IMR-90 (cell line): Measurements from ENCODE around the gene MCFD2. TPM values are rescaled to one million over a fixed set of nuclear protein-coding genes. Genes with fewer than 3 reads are reported as not detected.

ENCODE experiments used
- ATAC-seq: fragments of 200-7000 bp; cut with Tn5 transposase; 2 replicates; pipeline ENCODE4 v1.9.1; 2020; ENCODE audit warnings: low read depth, mild to moderate bottlenecking, moderate library complexity
- BruUV-seq: library from RNA; stranded (reverse); fragments of 400-500 nt; replicated peaks from 2 replicates; lab custom pipeline; 2021; lab: Mats Ljungman, UMichigan
- CTCF ChIA-PET: fragments of 300-600 bp; formaldehyde crosslinking; extraction: SDS; loops from one replicate; lab custom pipeline; 2021; ENCODE audit warnings: antibody characterized with exemption; lab: Yijun Ruan, JAX
- POLR2A ChIA-PET: fragments of 300-600 bp; sonication (Branson Sonifier 250); formaldehyde crosslinking; loops from one replicate; lab custom pipeline; 2022; ENCODE audit warnings: antibody characterized with exemption; ENCODE audit not compliant: unreplicated experiment; lab: Charles Lee
- DNase-seq: peaks from one replicate; pipeline ENCODE4 v3.0.0; 2013
- H2AFZ ChIP-seq: replicated peaks from 2 replicates; pipeline ENCODE3; 2013; ENCODE audit warnings: low read length, mild to moderate bottlenecking; ENCODE audit not compliant: poor library complexity
- H2AK5ac ChIP-seq: 2 replicates; pipeline ENCODE4 v1.6.1; 2013; ENCODE audit warnings: low read depth, low read length, inconsistent platforms
- H2AK9ac ChIP-seq: replicated peaks from 2 replicates; pipeline ENCODE3; 2013; ENCODE audit warnings: mild to moderate bottlenecking, low read depth, low read length, moderate library complexity; ENCODE audit not compliant: poor library complexity
- H2BK120ac ChIP-seq: 2 replicates; pipeline ENCODE4 v1.6.1; 2013; ENCODE audit warnings: low read depth, low read length, inconsistent platforms
- H2BK15ac ChIP-seq: 3 replicates; pipeline ENCODE4 v1.6.1; 2013; ENCODE audit warnings: low read depth, low read length, inconsistent platforms
- H2BK20ac ChIP-seq: 2 replicates; pipeline ENCODE4 v1.6.1; 2013; ENCODE audit warnings: low read depth, mild to moderate bottlenecking, inconsistent platforms, low read length, moderate library complexity
- H2BK5ac ChIP-seq: 2 replicates; pipeline ENCODE4 v1.6.1; 2013; ENCODE audit warnings: mild to moderate bottlenecking, low read depth, low read length, inconsistent platforms; ENCODE audit not compliant: poor library complexity, severe bottlenecking
- H3K14ac ChIP-seq: replicated peaks from 2 replicates; pipeline ENCODE4 v1.6.1; 2013; ENCODE audit warnings: low read depth, low read length, inconsistent platforms
- H3K18ac ChIP-seq: 2 replicates; pipeline ENCODE4 v1.6.1; 2013; ENCODE audit warnings: low read depth, low read length, control low read depth
- H3K23ac ChIP-seq: 2 replicates; pipeline ENCODE4 v1.6.1; 2013; ENCODE audit warnings: low read depth, low read length, inconsistent platforms
- H3K27ac ChIP-seq: 2 replicates; pipeline ENCODE4 v1.5.1; 2013; ENCODE audit warnings: mild to moderate bottlenecking, control low read depth, low read length; ENCODE audit not compliant: insufficient read depth
- H3K27me3 ChIP-seq: 2 replicates; pipeline ENCODE4 v1.6.1; 2013; ENCODE audit warnings: low read length; ENCODE audit not compliant: control insufficient read depth, insufficient read depth
- H3K36me3 ChIP-seq: 2 replicates; pipeline ENCODE4 v1.6.1; 2013; ENCODE audit warnings: low read length, mixed read lengths; ENCODE audit not compliant: control insufficient read depth, insufficient read depth
- H3K4ac ChIP-seq: 2 replicates; pipeline ENCODE4 v1.6.1; 2013; ENCODE audit warnings: low read depth, low read length, inconsistent platforms
- H3K4me1 ChIP-seq: 2 replicates; pipeline ENCODE4 v1.6.1; 2013; ENCODE audit warnings: low read length, mixed read lengths; ENCODE audit not compliant: control insufficient read depth, insufficient read depth
- H3K4me2 ChIP-seq: 2 replicates; pipeline ENCODE4 v1.6.1; 2013; ENCODE audit warnings: low read depth, mild to moderate bottlenecking, control low read depth, low read length, moderate library complexity
- H3K4me3 ChIP-seq: 2 replicates; pipeline ENCODE4 v1.5.1; 2013; ENCODE audit warnings: low read depth, mild to moderate bottlenecking, control low read depth, low read length, moderate library complexity; ENCODE audit not compliant: insufficient read depth
- H3K56ac ChIP-seq: 2 replicates; pipeline ENCODE4 v1.6.1; 2013; ENCODE audit warnings: low read length, inconsistent platforms; ENCODE audit not compliant: insufficient read depth; ENCODE audit errors: extremely low read depth
- H3K79me1 ChIP-seq, 2 experiments: 2 replicates each; pipeline ENCODE4 v1.6.1; 2013; ENCODE audit warnings: low read length in 2 of 2, inconsistent platforms in 1 of 2, low read depth in 1 of 2
- H3K9ac ChIP-seq: 2 replicates; pipeline ENCODE4 v1.6.1; 2013; ENCODE audit warnings: low read depth, low read length, control low read depth
- H3K9me1 ChIP-seq: 2 replicates; pipeline ENCODE4 v1.6.1; 2013; ENCODE audit warnings: low read length, inconsistent platforms; ENCODE audit not compliant: insufficient read depth
- H3K9me3 ChIP-seq: 2 replicates; pipeline ENCODE4 v1.6.1; 2013; ENCODE audit warnings: low read length; ENCODE audit not compliant: control insufficient read depth, insufficient read depth
- H4K20me1 ChIP-seq: 2 replicates; pipeline ENCODE4 v1.6.1; 2013; ENCODE audit warnings: low read length, inconsistent platforms; ENCODE audit not compliant: insufficient read depth
- H4K5ac ChIP-seq: 2 replicates; pipeline ENCODE4 v1.6.1; 2013; ENCODE audit warnings: mild to moderate bottlenecking, low read depth, low read length, control low read depth
- H4K8ac ChIP-seq, 2 experiments: 2 replicates each; pipeline ENCODE4 v1.6.1; 2013; ENCODE audit warnings: low read depth in 2 of 2, low read length in 2 of 2, control low read depth in 1 of 2, inconsistent platforms in 1 of 2
- H4K91ac ChIP-seq: 2 replicates; pipeline ENCODE4 v1.6.1; 2013; ENCODE audit warnings: low read depth, low read length, inconsistent platforms; ENCODE audit not compliant: insufficient read depth
- BHLHE40 ChIP-seq: fragments of 150-350 bp; IDR thresholded peaks from 2 replicates; pipeline ENCODE4 v1.6.1; 2016; ENCODE audit warnings: mild to moderate bottlenecking, low read depth, low read length
- CEBPB ChIP-seq: IDR thresholded peaks from 2 replicates; pipeline ENCODE4 v1.6.1; 2012; ENCODE audit warnings: low read depth, low read length, improper control_type of control experiment
- CHD1 ChIP-seq: IDR thresholded peaks from 2 replicates; pipeline ENCODE4 v1.6.1; 2012; ENCODE audit warnings: low read depth, low read length, improper control_type of control experiment
- ELK1 ChIP-seq: fragments of 150-350 bp; IDR thresholded peaks from 2 replicates; pipeline ENCODE4 v1.6.1; 2016; ENCODE audit warnings: low read depth, mild to moderate bottlenecking, low read length, moderate library complexity, borderline replicate concordance
- FOS ChIP-seq: fragments of 150-350 bp; IDR thresholded peaks from 2 replicates; pipeline ENCODE4 v1.6.1; 2016; ENCODE audit warnings: low read depth, low read length
- MAFK ChIP-seq: IDR thresholded peaks from 2 replicates; pipeline ENCODE4 v1.6.1; 2012; ENCODE audit warnings: low read depth, low read length, improper control_type of control experiment
- MAZ ChIP-seq: IDR thresholded peaks from 2 replicates; pipeline ENCODE4 v1.6.1; 2012; ENCODE audit warnings: low read depth, mild to moderate bottlenecking, low read length, improper control_type of control experiment, moderate library complexity, borderline replicate concordance
- MXI1 ChIP-seq: IDR thresholded peaks from 2 replicates; pipeline ENCODE4 v1.6.1; 2012; ENCODE audit warnings: low read depth, mild to moderate bottlenecking, low read length, moderate library complexity, borderline replicate concordance
- NFE2L2 ChIP-seq: fragments of 150-350 bp; IDR thresholded peaks from 2 replicates; pipeline ENCODE4 v1.6.1; 2016; ENCODE audit warnings: low read depth, mild to moderate bottlenecking, low read length
- POLR2A ChIP-seq: IDR thresholded peaks from 2 replicates; pipeline ENCODE4 v1.6.1; 2012; ENCODE audit warnings: mild to moderate bottlenecking, low read depth, low read length
- RAD21 ChIP-seq: IDR thresholded peaks from 2 replicates; pipeline ENCODE4 v1.6.1; 2012; ENCODE audit warnings: low read length, improper control_type of control experiment
- RCOR1 ChIP-seq: IDR thresholded peaks from 2 replicates; pipeline ENCODE4 v1.6.1; 2012; ENCODE audit warnings: mild to moderate bottlenecking, low read length, improper control_type of control experiment; ENCODE audit not compliant: insufficient replicate concordance
- RFX5 ChIP-seq: IDR thresholded peaks from 2 replicates; pipeline ENCODE4 v1.8.0; 2012; ENCODE audit warnings: low read depth, mild to moderate bottlenecking, low read length, moderate library complexity
- SMC3 ChIP-seq: fragments of 150-350 bp; IDR thresholded peaks from 2 replicates; pipeline ENCODE4 v1.6.1; 2016; ENCODE audit warnings: low read depth, mild to moderate bottlenecking, antibody characterized with exemption, low read length, moderate library complexity
- USF2 ChIP-seq: fragments of 150-350 bp; IDR thresholded peaks from 2 replicates; pipeline ENCODE4 v1.6.1; 2017; ENCODE audit warnings: mild to moderate bottlenecking, antibody characterized with exemption, low read length, low read depth
- WGBS, 2 experiments: methylation state at CpG; one replicate each; pipeline versions ENCODE4 v1.1.5 to v1.1.7; 2013; ENCODE audit warnings: missing lambda C conversion rate in 2 of 2; ENCODE audit not compliant: insufficient read length in 1 of 2; ENCODE audit errors: extremely low coverage in 2 of 2; 5-methylcytosine and 5-hydroxymethylcytosine counted together
- dilution Hi-C: fragments of 300-500 bp; cut with HindIII; formaldehyde crosslinking; loops from one replicate; pipeline ENCODE4 v1.14.3; 2018; ENCODE audit warnings: low sequenced_read_pairs; ENCODE audit not compliant: unreplicated experiment
- in situ Hi-C: fragments of 300-500 bp; cut with MboI; formaldehyde crosslinking; loops from 3 replicates; pipeline ENCODE4 v1.14.3; 2019; ENCODE audit warnings: low sequenced_read_pairs, inconsistent platforms, mixed read lengths
- intact Hi-C: fragments of 100-400 bp; cut with micrococcal nuclease; formaldehyde crosslinking; loops from 2 replicates; pipeline ENCODE4 v1.10.0; 2022
- polyA plus RNA-seq, 3 experiments: library from polyadenylated mRNA; depleted of rRNA; stranded (reverse); fragments of >200 nt; gene quantifications; 2 replicates each; pipeline ENCODE4 v1.2.3, GENCODE V29; 2012; ENCODE audit warnings: low replicate concordance in 1 of 3
- total RNA-seq: library from RNA; depleted of rRNA; stranded (reverse); fragments of >200 nt; gene quantifications from 2 replicates; pipeline ENCODE4 v1.2.3, GENCODE V29; 2012

Gene MCFD2
- total and polyA plus RNA-seq, 2 of the 4 experiments (the other 2 are of a cell fraction) = 145 to 177 TPM

GRCh38 chr2:46865181-46865970 lies 50.2 kb downstream of the MCFD2 start:
- dilution Hi-C loops = no loop called here
- Histone ChIP-seq H3K56ac (no peak overlapping the region), H4K8ac (peak overlapping the region in 1 of 2 experiments; percentile 24; a peak in 1 of 4 replicates), H3K36me3 (no peaks in the 10 kb centered on the region), H3K23ac (no peak overlapping the region), H3K4me1 (peaks cover 29% of the 10 kb centered on the region), H2BK5ac (no peak overlapping the region), H3K18ac (no peak overlapping the region), H2AFZ (peak overlapping the region; percentile 49), H2BK20ac (peak overlapping the region; percentile 1; the same call in 1 of the 2 replicates), H3K4me2 (no peak overlapping the region), H3K27ac (no peak overlapping the region), H3K4ac (peak overlapping the region; percentile 30; the same call in 1 of the 2 replicates), H2AK5ac (peak overlapping the region; percentile 20; the same call in 1 of the 2 replicates), H4K91ac (peak overlapping the region; percentile 35), H4K20me1 (no peaks in the 10 kb centered on the region), H3K14ac (no peak overlapping the region), H4K5ac (no peak overlapping the region), H3K9me3 (peaks cover 5% of the 10 kb centered on the region), H2BK15ac (no peak overlapping the region), H3K4me3 (no peak overlapping the region), H2BK120ac (peak overlapping the region; percentile 58), H3K27me3 (no peaks in the 10 kb centered on the region), H2AK9ac (no peak overlapping the region), H3K9me1 (peaks cover 12% of the 10 kb centered on the region), H3K9ac (no peak overlapping the region), H3K79me1 (peaks cover 0 to 8% of the 10 kb centered on the region in 2 experiments; a peak in 3 of 4 replicates)
- WGBS, 2 experiments = 55% methylated on average over 3 of the region's 7 CpGs; no CpG with 5 or more reads in 1 of the 2 experiments
- in situ Hi-C loops = no loop called here
- no peak for ATAC-seq
- ChIA-PET POLR2A (no interaction called here), CTCF (no interaction called here)
- DNase-seq = no peak
- BruUV-seq = no TSS peak
- intact Hi-C loops = no loop called here
- TF ChIP-seq BHLHE40 (no peak), FOS (no peak), SMC3 (no peak), MAZ (no peak), CEBPB (no peak), MXI1 (no peak), RAD21 (no peak), NFE2L2 (no peak), RCOR1 (no peak), USF2 (no peak), ELK1 (no peak), RFX5 (no peak), MAFK (no peak), POLR2A (no peak), CHD1 (no peak)
